GM20000 (cell line): ENCODE measurements around the gene FAM171A1.

Source experiments
- DNase-seq: peaks from one replicate; pipeline ENCODE4 v3.0.0; 2012; ENCODE audit warnings: low spot score
- TF ChIP-seq, protein P1 (sequence below): IDR thresholded peaks from 2 replicates; pipeline ENCODE4 v1.5.1; 2012; ENCODE audit warnings: mild to moderate bottlenecking, control low read depth; ENCODE audit errors: extremely low read depth, missing control alignments

Gene FAM171A1

DNA sequence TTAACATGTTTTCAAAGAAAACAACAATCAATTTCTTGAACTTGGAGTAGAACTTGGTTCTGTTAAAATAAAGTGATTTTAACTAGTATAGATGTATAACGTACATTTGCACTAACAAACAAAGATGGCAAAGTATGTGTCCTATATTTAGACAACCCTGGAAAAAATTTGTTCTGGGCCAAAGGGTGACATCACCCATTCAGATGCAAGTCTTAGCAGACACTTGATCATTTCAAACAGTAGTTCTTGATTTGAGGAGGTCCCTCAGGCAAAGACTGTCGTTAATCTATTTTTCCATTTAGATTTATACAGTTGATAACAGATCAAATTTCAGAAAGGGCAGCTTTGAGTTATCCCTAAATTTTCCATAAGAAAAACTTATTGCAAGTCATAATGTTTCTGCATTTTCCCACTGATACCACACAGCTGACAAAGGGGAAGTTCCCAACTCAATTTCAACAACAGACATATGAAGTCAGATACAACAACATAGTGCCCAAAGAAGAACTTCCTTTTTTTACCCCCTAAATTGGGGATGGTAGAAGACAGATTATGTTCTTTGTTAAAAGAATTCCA, 207.7 kb downstream of the FAM171A1 start:
- no peak for DNase-seq
- TF ChIP-seq, protein P1, sequence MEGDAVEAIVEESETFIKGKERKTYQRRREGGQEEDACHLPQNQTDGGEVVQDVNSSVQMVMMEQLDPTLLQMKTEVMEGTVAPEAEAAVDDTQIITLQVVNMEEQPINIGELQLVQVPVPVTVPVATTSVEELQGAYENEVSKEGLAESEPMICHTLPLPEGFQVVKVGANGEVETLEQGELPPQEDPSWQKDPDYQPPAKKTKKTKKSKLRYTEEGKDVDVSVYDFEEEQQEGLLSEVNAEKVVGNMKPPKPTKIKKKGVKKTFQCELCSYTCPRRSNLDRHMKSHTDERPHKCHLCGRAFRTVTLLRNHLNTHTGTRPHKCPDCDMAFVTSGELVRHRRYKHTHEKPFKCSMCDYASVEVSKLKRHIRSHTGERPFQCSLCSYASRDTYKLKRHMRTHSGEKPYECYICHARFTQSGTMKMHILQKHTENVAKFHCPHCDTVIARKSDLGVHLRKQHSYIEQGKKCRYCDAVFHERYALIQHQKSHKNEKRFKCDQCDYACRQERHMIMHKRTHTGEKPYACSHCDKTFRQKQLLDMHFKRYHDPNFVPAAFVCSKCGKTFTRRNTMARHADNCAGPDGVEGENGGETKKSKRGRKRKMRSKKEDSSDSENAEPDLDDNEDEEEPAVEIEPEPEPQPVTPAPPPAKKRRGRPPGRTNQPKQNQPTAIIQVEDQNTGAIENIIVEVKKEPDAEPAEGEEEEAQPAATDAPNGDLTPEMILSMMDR, result no peak
